ENCODE data around the gene C1orf216. TPM values are rescaled to one million over a fixed set of nuclear protein-coding genes. Genes with fewer than 3 reads are reported as not detected.

The C1orf216 gene, protein sequence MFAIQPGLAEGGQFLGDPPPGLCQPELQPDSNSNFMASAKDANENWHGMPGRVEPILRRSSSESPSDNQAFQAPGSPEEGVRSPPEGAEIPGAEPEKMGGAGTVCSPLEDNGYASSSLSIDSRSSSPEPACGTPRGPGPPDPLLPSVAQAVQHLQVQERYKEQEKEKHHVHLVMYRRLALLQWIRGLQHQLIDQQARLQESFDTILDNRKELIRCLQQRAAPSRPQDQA
- 10 to 100 TPM; 14.7 to 15.1 TPM for total RNA-seq

DNA sequence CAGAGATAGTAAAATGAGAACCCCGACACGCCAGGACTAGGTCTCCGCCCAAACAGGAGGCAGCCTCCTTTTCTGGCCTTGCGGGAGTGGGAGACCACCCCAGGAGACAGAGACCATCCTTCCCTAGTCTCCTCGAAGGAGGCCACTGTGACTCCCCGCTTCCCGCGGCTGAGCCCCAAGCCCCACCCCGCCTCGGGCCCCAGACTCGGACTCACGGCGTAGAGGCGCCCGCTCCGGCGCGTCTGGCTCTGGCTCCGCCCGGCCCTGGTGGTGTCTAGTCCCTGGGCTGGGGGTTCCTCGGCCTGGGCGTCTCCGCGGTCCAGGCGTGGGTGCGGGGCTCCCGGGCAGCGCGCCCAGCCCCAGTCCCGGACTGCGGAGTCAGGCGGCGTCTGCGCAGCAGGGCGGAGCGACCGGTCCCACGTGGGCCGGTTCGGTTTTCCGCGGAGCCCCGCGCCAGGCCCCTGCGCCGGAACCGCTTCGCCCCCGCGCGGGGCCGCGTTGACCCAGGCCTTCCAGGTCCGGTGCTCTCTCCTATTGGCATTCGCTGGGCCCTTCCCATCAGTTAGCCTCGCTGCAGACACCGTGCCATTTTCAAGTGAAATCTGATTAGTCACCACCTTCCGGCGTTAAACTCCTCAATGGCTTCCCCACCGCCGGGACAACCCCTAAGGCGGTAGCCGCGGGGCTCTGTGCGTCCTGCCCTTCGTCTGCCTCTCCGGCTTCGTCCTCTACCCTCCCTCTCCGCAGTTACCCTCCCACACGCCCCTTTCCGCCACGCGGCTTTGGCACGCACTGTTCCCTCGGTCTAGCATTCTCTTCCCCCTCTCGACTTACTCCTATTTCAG, at the start of gene C1orf216:
C1orf216 (minus strand) TSS at position 393 of the 845 bp plus-strand sequence. CDS start 2,563 bp downstream, outside the sequence.
- DNase-seq: peak; percentile 83
- Mint-ChIP-seq H3K36me3 (peaks cover 26% of the 10 kb centered on the region), H3K27ac (peak within 1 kb of the TSS; percentile 91), H3K4me3 (peak within 1 kb of the TSS; percentile 84), H3K9me3 (no peaks in the 10 kb centered on the region), H3K4me1 (peaks cover 25% of the 10 kb centered on the region), H3K27me3 (no peaks in the 10 kb centered on the region)

DNA sequence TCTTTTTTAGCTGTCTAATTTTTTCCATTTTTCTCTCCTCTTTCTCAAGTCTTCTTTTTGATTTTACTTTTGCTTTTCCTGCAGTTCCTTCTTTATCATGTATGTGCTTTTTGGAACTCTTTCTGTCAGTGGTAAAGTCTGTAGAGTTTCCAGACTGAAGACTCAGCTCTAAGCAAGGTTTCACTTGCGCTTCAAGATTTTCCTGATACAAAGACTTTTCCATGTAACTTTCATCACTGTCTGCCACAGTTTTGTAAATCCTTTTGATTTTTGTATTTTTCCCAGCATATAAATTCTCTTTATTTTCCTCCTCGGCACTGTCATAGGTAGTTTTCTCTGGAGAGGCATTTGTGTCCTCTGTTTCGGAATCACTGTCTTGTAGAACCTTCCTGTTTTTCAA, 45.6 kb upstream of the C1orf216 start:
- H3K36me3 Mint-ChIP-seq: peaks cover 59% of the 10 kb centered on the region

DNA sequence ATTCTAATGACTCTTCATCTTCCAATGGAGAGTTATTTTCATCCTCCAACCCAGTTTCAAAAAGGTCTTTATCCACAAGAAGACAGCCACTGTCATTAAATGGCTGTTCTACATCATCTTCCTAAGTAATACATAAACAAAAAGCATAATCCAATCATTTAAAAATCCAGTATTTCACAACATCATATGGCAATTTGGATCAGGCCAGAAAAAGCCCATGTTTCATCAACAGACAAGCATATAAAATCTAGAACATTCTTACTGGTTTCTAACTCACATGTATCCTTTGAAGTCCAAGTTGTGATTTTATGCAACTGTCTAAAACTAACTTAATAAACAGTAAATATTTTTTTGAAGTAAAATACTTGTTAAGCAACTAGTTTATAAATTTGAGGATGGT, 44.5 kb upstream of the C1orf216 start:
- H3K27ac Mint-ChIP-seq: no peak overlapping the region

More for the DNA sequence above, 45.6 kb upstream of the C1orf216 start:
- no peak overlapping the region for H3K27ac Mint-ChIP-seq
- H3K27me3 Mint-ChIP-seq: no peaks in the 10 kb centered on the region
- peaks cover 13% of the 10 kb centered on the region for H3K4me1 Mint-ChIP-seq
- no peaks in the 10 kb centered on the region for H3K9me3 Mint-ChIP-seq
- no peak for DNase-seq
- no peak overlapping the region for H3K4me3 Mint-ChIP-seq

DNA sequence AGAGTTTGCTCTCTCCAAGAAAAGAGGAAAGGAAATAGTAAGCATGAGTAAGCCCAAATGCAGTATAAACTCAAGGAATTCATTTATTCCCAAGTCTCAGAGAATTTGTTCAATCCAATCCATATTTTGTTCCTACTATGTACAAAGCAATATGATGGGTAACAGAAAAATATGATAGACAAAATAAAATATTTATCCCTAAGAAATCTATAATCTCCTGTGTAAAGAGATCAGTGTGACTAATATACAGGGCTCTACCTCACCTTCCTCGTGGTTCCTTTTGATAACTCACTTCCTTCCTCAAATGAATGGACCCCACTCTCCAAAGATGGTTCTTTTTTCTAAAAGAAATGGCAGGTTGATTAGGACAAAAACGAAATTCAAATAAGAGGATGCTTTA, 43.5 kb upstream of the C1orf216 start:
- H3K4me3 Mint-ChIP-seq: no peak overlapping the region
- H3K36me3 Mint-ChIP-seq: peaks cover 51% of the 10 kb centered on the region
- H3K9me3 Mint-ChIP-seq: no peaks in the 10 kb centered on the region
- H3K4me1 Mint-ChIP-seq: peaks cover 6% of the 10 kb centered on the region
- DNase-seq: no peak
- no peaks in the 10 kb centered on the region for H3K27me3 Mint-ChIP-seq
- no peak overlapping the region for H3K27ac Mint-ChIP-seq

More for the DNA sequence above, 44.5 kb upstream of the C1orf216 start:
- Mint-ChIP-seq H3K27me3 (no peaks in the 10 kb centered on the region), H3K4me1 (peaks cover 10% of the 10 kb centered on the region), H3K36me3 (peaks cover 56% of the 10 kb centered on the region), H3K9me3 (no peaks in the 10 kb centered on the region), H3K4me3 (no peak overlapping the region)
- no peak for DNase-seq

DNA sequence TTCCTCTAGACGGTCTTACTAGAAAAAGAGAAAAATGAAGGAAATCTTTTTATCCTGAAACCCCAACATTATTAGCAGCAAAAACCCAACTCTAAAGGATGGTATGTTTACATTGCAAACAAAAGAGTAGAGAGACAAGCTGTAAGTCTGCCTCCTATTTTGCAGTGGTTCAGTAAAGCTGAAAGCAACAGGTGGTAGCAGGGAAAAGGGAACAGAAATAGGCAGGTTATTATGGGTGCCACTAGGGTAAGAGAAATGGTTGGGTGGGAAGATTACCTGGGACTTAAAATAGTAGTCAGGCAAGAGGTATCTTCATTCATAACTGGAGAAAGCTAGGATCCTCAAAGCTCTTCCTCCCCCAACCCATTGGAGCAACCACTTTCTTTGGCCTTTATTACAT, 37.4 kb upstream of the C1orf216 start:
- no peak overlapping the region for H3K27ac Mint-ChIP-seq
- H3K27me3 Mint-ChIP-seq: no peaks in the 10 kb centered on the region
- DNase-seq: no peak
- no peaks in the 10 kb centered on the region for H3K4me1 Mint-ChIP-seq
- H3K36me3 Mint-ChIP-seq: peaks cover 38% of the 10 kb centered on the region
- no peaks in the 10 kb centered on the region for H3K9me3 Mint-ChIP-seq
- no peak overlapping the region for H3K4me3 Mint-ChIP-seq

DNA sequence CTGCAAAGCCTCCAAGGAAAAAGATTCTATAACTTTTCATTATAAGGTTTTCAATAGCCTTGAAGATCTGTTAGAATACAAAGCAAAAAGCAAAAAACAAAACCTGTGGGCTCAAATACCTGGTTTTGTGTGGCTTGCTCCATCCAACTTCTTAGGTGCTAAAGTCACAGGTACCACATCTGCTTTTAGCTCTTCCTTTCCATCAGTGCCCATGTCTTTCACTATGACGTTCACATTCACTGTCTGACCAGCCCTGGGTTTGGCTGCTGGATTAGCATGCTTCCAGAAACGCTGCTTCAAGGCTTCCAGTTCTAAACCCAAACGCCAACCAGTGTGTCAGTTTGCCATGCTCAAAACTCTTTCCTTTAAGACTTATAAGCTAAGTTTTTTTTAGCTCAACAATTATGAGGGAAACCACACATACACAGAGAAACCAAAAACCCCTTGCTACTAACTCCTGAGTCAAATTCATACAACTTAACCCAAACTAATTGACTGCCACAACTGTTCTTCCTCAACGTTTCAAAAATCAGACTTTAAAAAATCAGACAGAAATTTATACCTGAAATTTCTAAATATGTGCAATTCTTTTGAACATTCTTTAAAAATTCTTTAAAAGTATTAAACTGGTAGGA, 35.1 kb upstream of the C1orf216 start:
- Mint-ChIP-seq H3K36me3 (peaks cover 35% of the 10 kb centered on the region), H3K9me3 (no peaks in the 10 kb centered on the region), H3K4me3 (no peak overlapping the region), H3K27me3 (no peaks in the 10 kb centered on the region), H3K27ac (no peak overlapping the region), H3K4me1 (no peaks in the 10 kb centered on the region)
- DNase-seq: no peak

DNA sequence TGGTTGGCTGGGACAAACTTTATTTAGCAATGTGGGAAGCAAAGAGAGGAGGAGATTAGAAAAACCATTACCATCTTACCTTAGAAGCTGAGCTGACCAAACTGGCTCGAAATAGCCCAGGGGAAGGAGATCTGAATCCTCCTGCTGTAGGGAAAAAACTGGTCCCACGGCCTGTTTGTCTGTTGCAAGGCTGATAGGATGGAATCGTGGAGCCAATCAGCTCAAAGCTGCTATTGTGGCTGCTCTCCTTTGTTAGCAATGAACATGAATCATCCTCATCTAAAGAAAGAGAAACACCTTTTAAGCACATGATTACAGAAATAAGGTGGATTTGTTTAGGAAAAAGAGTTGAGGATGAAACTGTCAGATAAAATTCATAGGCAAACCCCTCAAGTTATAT, 29.6 kb upstream of the C1orf216 start:
- H3K27ac Mint-ChIP-seq: no peak overlapping the region
- H3K36me3 Mint-ChIP-seq: peaks cover 51% of the 10 kb centered on the region
- no peaks in the 10 kb centered on the region for H3K4me1 Mint-ChIP-seq
- H3K27me3 Mint-ChIP-seq: no peaks in the 10 kb centered on the region
- H3K4me3 Mint-ChIP-seq: no peak overlapping the region
- no peaks in the 10 kb centered on the region for H3K9me3 Mint-ChIP-seq
- no peak for DNase-seq

DNA sequence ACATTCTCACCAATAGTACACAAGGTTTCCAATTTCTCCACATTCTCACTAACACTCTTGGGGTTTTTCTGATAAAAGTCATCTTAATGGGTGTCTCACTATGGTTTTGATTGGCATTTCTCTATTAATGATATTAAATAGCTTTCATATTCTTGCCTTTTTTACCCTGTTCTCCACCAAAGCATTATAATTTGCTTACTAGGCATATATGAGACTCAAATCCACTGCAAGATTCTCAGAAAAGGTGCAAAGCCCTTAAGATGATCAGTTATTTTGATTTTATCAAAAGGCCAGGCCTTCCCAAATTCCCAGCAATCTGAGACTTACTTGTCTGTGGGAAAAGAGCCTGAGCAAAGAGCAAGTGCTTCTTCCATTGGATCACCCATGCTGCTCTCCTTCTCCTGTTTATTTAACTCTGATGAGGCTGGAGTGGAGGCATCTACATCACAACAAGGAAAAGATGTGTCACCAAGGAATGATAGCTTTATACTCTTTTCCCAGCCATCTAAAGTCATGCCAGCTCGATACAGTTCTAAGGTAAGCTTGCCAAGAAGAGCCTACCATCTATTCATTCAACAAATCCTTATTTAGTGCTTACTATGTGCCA, 26.5 kb upstream of the C1orf216 start:
- H3K9me3 Mint-ChIP-seq: no peaks in the 10 kb centered on the region
- H3K4me1 Mint-ChIP-seq: no peaks in the 10 kb centered on the region
- H3K4me3 Mint-ChIP-seq: no peak overlapping the region
- DNase-seq: no peak
- no peaks in the 10 kb centered on the region for H3K27me3 Mint-ChIP-seq
- peaks cover 51% of the 10 kb centered on the region for H3K36me3 Mint-ChIP-seq
- H3K27ac Mint-ChIP-seq: no peak overlapping the region

DNA sequence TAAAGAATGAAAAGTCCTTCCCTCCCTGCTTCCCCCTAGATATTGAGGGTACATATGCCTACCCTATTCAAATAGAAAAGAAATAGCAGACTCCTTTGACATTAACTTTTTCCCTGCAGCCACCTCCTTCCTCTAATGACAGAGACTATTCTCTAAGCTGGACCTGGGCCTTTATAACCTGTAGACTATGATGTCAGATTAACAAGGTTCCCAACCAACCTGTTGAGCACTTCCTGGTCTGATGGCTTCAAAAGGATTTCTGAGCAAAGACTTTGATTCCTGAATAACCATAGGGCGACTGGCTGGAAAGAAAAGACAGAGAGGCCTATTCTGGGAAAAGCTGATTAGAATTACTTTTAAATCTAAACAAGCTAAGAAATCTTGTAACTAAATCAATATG, 18.4 kb upstream of the C1orf216 start:
- Mint-ChIP-seq H3K27ac (no peak overlapping the region), H3K9me3 (no peaks in the 10 kb centered on the region), H3K4me3 (no peak overlapping the region), H3K4me1 (peaks cover 3% of the 10 kb centered on the region), H3K27me3 (no peaks in the 10 kb centered on the region), H3K36me3 (peaks cover 36% of the 10 kb centered on the region)
- no peak for DNase-seq

DNA sequence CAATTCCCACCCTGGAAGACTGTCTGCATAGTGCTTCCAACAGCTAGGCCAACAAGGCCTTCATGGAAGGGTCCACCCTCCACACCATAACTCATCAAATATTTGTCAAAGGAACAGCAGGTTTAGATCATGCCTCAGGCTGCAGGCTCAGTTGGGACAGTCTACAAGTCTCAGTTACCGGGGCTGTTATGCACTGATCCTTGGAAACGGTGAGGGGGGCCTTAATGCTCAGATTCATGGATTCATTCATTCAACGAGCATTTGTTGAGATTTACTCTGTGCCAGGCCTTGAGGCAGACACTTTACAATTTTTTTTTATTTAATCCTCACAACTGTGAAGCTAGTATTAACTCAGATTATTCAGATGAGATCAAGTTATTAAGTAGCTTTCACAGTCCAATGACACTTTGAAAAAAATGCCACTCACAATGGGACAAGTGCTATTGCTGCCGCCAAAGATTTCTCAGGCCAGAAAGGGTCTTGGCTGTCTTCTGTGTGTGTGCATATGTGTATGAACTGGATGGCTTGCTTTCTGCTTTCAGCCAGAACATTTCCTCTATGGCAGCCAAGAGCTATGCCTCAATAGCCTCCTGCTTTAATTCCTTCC, 8.9 kb upstream of the C1orf216 start:
- no peaks in the 10 kb centered on the region for H3K27me3 Mint-ChIP-seq

DNA sequence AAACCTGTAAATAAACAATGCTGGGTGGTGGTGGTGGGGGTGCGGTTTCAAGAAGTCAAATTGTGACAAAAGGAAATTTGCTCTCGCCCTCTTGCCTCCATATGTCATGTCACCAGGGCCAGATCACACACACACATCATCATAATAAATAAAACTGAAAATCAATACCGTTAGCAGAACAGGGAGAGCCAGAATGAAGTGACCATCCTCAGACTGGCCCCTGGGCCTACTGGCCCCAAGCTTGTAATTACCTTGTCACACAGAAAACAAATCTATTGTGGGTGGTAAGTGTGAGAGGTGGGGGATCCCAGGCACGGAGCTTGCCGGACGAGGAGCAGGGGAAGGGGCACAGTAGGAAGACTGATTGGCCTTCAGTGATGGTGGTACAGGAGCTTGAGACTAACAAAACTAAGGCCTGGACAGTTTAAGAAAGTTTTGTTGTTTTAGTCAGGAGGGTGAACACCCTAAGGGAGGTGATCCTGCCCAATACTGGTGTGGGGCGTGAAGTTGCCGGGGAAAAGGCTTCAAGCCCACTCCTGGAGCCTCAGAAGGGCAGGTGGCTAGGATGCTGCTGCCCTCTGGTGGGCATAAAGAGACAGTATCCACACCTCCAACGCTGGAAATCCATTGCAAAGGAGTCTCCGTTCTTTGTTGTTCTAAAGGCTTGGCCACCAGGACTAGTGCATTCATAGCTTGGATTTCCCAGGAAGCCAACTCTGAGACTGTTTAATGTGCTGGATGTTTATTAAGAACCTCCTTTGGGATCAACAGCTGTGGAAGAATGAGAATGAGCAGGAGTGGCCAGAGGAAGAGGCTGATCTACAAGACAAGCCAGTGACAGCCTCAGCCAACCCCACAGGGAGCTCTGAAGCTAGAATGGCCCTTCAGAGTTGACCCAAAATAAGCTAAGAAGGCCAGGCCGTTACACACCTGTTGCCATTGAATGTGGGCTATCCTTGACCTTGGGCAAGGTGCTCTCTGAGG, 8.1 kb upstream of the C1orf216 start:
- Mint-ChIP-seq H3K4me1 (no peaks in the 10 kb centered on the region), H3K36me3 (peaks cover 13% of the 10 kb centered on the region), H3K9me3 (no peaks in the 10 kb centered on the region), H3K4me3 (no peak overlapping the region), H3K27ac (no peak overlapping the region), H3K27me3 (no peaks in the 10 kb centered on the region)
- DNase-seq: peak; percentile 32

More for the DNA sequence above, 8.9 kb upstream of the C1orf216 start:
- Mint-ChIP-seq H3K36me3 (peaks cover 13% of the 10 kb centered on the region), H3K27ac (no peak overlapping the region), H3K4me3 (no peak overlapping the region), H3K4me1 (no peaks in the 10 kb centered on the region), H3K9me3 (no peaks in the 10 kb centered on the region)
- no peak for DNase-seq

DNA sequence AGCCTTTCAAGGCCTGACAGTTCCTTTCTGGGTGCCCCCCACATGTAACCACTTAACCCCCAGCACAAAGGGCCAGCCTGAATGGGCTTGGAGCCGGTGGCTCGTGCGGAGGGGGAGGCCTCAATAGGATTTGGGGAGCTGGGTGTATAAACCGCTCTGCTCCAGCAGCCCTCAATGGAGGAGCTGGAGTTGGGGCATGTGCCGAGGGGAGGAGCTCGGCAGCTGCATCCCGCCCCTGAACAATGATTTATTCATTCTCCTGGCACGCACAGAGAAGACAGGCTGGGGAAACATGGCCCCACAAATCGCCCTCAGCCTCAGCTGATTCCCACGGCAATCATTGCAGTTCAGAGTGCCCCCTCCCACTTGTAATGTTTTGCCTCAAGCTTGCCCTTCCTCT, 6.9 kb upstream of the C1orf216 start:
- H3K36me3 Mint-ChIP-seq: peaks cover 10% of the 10 kb centered on the region
- H3K4me3 Mint-ChIP-seq: no peak overlapping the region
- no peak for DNase-seq
- H3K27ac Mint-ChIP-seq: no peak overlapping the region
- H3K27me3 Mint-ChIP-seq: no peaks in the 10 kb centered on the region
- no peaks in the 10 kb centered on the region for H3K4me1 Mint-ChIP-seq
- H3K9me3 Mint-ChIP-seq: no peaks in the 10 kb centered on the region

DNA sequence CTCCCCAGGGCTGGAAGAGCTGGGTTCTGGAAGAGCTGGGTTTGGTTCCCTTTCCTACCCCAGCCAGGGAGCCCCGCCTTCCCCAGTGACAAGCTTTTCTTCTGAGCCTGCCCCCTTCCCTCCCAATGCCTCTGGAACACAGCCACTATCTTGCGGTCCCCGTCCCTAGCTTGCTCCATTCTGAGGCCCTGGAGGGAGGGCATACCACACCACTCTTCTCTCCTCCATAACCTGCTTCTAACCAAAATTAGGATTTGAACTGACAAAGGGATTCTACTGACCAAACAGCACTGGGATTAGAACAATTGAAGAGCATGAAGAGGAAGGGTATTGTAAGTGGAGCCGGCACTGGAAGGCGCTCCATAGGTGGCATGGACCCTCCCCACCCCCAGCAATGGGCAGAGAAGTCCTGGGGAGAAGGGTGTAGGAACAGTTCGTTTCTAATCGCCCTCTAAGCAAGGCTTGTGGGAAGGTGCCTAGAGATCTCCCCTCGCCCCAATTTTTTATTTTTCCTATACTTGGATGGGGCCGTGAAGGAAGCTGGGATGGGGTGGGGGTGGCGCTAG, 690 bp downstream of the C1orf216 start:
- no peak for DNase-seq
- Mint-ChIP-seq H3K27ac (no peak overlapping the region), H3K4me3 (peak overlapping the region; percentile 80), H3K36me3 (peaks cover 26% of the 10 kb centered on the region), H3K4me1 (peaks cover 25% of the 10 kb centered on the region), H3K27me3 (no peaks in the 10 kb centered on the region), H3K9me3 (no peaks in the 10 kb centered on the region)

All from activated naive CD8-positive, alpha-beta T cell treated with anti-CD3 and anti-CD28 coated beads for 36 hours (primary cell).